SH-SY5Y (cell line): Measurements from ENCODE around the gene NFIA.

Experiments
- GATA2 ChIP-seq: IDR thresholded peaks from 2 replicates; pipeline ENCODE4 v1.6.1; 2011; ENCODE audit warnings: mild to moderate bottlenecking, low read depth, low read length
- GATA3 ChIP-seq: IDR thresholded peaks from 2 replicates; pipeline ENCODE4 v1.6.1; 2011; ENCODE audit warnings: low read depth, mild to moderate bottlenecking, low read length, moderate library complexity

The NFIA gene

DNA sequence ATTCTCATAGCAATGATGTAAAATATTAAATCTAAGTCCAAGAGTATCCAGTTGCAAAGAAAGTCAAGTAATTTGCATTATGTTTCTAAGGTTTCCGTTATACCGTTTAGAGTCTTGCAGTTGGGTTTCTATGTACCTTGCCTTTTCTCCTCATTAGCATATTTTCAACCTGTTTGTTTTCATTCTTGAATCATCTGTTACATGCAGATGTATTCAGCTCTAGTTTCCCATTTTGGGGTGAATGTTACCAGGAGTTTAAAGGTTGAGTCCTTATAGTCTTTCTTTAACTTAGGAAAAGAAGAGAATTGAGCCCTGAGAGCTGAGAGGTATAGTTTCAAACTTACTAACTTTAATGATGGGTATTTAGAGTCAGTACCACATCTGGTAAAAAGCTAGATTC lies 139.9 kb downstream of the NFIA start:
- TF ChIP-seq GATA2 (no peak), GATA3 (no peak)

DNA sequence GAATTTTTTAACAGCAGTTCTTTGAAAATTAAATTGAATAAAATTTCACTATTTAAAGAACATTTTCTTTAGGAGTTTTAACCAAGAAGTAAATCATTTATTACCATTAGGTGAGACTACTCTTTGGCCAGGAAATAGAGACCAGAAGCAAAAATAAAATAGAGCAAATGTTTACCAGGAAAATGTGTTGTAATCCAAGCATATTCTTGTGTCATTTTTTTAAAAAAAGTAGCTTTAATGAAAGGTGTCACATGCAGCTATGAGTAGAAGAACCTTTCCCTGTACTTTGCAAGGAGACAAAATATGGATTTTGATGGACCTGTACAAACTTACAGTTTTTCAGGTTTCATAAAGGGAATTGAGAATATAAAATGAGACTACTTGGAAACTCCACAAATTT lies 140.8 kb downstream of the NFIA start:
- TF ChIP-seq GATA2 = no peak
- TF ChIP-seq GATA3 = no peak

DNA sequence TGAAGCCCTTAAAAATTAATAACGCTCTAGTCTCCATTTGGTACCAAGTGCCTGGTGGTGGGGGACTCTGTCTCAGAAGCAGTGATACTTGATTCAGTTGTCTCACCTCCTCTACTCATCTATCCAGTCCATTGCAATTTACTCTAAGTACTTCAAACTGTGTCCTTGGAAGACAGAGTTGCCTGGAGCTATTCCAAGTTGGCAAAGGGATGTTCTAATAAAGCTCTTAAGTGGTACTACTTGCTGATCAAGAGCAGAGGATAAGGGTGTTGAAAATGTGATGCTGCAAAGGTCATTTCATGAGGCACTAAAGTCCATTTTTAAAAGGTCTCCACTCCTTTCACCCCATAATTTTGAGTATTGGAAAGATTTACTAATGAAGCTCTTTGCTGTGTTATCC lies 142.2 kb downstream of the NFIA start:
- no peak for TF ChIP-seq GATA2
- no peak for TF ChIP-seq GATA3

DNA sequence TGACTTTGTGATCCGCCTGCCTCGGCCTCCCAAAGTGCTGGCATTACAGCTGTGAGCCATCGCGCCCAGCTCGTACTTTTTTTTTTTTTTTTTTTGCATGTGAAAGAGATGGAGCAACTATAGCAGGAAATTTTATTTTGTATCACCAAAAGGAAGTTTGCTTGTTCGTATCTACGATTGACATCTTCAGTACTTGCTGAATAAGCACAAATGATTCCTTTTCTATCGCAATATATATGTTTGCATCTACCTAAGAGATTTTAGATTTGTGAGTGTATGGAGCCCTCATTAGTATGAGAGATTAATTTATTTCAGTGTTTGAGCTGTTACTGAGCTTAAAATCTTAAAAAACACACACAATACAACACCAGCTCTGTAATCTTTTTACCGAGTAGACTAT lies 143.1 kb downstream of the NFIA start:
- TF ChIP-seq GATA2 (no peak), GATA3 (no peak)

DNA sequence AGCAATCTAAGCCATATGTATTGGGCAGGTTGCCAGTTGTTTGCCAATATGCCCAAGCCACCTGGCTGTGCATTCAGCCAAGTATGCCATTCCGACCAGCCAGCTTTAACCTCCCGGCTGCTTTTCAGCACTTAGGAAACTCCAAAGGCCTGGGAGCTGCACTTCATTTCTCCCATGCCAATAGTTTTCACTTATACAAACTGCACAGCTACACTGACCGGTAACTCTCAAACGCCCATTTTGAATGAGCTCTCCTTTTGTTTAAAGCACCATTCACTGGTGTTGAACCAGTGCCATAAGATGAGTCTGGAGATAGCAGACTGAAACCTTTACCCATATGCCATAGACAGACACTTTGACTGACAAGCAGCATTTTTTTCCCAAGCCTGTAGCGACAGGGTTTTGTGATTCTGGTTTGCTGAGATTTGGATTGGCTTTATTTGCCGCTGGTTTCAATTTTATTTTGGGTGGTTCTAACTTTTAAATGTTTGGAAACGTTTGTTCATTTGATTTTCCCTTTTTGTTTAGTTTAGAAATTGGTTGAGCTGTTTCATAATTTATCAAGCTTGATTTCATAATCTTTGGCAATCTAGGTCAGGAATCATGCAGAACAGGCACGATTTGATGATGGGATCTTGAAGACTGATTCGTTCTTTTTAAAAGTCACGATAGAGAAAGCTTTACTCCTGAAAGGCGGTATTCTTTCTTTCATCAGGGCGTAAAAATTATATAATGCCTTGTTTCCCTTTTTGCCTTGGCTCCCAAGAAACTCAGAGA lies 144.6 kb downstream of the NFIA start:
- TF ChIP-seq GATA3 (peak; percentile 85), GATA2 (peak; percentile 91)

DNA sequence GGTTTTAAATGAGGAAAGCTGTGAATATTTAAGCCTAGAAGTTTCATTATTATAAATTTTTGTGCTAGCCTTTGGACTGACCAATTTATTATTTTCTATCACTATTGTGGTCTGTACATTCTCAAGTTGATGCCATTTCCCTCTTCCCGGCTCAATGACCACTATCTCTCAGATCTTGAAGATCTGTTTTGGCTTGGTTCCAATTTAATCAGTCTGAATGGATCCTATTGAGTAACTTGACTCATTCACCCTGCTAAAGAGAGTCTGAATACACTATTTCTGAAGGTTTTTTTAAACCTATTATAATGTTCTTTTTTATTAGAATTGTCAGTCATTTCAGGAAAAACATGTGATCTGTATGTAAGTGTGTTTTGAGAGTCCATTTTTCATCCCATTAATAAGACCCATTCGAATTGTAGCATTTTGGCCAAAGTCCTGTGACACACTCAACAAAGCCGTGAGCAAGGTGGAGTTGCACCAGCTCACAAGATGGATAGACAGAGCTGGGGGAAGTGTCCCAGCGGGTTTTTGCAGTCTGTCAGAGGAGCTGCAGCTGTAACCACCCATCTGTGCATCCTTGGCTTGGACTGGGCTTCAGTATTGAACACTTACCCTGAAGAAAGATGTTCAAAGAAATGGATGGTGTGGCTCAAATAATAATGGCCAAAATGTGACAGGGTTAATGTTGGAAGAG lies 145.6 kb downstream of the NFIA start:
- TF ChIP-seq GATA3 = peak; percentile 80
- peak; percentile 52; the same call in 1 of the 2 replicates for TF ChIP-seq GATA2

DNA sequence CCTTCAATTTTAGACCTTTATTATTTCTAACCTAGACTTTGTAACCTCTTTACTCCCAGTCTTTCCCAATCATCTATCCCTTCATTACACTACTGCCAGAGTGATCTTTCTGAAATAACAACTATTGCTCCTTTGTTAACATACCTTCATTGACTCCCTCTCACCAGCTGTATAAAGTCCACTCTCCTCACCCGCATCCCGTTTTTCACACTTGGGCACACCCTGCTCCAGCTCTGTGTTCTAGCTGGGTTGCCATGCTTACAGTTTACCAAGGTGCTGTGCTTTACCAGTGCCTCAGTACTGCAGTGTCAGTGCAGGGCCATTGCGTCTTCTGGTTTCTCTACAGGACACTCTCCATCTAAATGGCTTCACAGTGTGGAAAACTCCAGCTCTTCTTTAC lies 148.2 kb downstream of the NFIA start:
- TF ChIP-seq GATA3 = no peak
- no peak for TF ChIP-seq GATA2

DNA sequence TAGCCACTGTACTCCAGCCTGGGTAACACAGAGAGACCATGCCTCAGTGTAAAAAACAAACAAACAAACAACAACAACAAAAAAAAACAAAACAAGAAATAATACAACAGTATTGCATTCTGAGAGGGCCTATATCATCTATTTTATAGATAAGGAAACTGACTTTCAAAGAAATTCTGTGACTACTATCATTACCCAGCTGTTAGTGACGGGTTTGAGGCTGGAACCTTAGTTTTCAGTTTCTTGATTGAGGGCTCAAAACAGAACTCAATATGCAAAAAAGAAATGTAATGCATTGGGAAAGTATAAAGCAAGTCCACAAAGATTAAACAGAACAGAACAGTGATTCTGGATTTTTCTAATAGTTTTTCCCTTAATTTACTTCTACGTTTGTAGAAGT lies 149.4 kb downstream of the NFIA start:
- TF ChIP-seq GATA2 = no peak
- no peak for TF ChIP-seq GATA3

DNA sequence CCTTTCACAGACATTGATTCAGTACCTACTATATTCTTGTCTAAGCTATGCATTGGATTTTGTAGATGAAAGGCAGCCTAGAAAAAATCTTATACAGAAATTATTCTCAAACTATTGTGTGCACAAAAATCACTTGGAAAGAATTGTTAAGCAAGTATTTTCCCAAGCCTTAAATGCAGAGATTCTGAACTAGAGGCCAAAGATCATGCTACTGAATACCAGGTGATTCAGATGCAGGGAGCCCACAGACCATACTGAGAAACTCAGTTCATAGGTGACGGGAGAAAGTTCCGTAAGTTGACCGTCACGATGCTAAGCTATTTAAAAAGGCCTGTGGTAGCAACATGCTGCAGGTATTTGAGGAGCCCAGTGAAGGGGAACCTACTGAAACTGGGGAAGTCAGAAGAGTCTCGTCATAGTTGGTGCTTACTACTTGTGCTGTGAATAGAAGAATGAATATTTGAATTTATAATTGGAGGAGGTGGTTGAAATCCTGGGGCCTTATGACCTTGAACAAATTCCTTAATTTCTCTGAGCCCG lies 150.8 kb downstream of the NFIA start:
- no peak for TF ChIP-seq GATA2
- TF ChIP-seq GATA3 = no peak

DNA sequence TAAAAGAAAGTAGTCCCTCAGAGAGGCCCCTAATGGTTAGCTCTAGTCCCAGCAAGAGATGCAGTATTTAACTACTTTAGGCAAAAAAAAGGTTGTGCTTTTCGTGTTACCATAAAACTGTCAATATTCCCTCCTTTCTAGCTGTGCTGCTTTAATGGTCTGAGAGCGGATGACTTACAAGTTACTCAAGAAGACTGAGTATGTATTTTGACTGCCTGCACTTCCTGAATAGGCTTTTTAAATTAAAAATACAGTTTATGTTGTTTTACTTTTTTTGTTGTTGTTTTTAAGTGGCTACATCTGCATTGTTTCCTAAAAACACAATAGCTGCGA lies 152.2 kb downstream of the NFIA start:
- TF ChIP-seq GATA3 (no peak), GATA2 (no peak)

DNA sequence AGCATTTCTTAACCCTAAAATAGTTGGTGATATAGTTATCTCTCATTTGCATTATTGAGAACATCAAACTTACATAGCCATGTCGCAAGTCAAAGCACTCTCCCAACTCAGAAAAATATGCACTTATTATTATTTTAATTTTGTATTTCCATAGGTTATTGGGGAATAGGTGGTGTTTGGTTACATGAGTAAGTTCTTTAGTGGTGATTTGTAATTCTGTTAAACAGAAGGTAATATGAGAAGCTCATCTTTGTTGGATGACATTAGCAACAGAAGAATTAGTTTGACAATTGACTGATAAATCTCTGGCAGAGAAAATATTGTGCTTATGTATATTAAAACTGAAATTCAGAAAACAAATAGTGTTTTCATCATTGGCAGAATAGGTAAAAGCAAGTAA lies 154.8 kb downstream of the NFIA start:
- no peak for TF ChIP-seq GATA3
- no peak for TF ChIP-seq GATA2

DNA sequence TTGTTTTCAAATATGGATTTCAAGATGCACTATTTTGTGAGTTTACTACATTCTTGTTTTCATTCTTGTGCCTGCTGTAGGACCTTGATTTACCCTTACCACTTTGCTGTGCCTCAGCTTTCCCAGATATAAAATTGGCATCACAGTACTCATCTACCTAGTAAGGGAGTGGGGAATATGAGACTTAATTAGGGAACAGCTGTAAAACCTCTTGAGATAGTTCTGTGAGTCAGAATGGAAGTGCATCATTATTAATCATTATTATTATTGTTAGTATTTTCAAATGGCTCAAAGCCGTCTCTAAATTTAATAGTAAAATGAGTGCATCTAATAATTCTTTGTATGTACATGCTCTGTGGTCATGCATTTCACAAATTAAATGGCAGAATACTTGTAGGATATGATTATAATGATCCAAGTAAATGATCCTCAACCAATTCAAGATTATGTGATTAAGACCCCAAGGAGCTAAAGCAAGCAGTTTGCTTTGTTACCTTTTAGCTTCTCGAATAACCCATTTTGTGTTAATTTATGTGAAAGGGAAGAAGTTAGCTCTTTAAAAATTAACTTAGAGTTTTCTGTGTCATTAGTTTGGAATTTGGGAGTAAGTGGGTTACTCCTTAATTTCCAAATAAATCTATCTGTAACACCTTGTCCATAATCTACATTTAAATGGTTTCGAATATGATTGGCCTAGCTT lies 155.4 kb downstream of the NFIA start:
- no peak for TF ChIP-seq GATA2
- no peak for TF ChIP-seq GATA3

DNA sequence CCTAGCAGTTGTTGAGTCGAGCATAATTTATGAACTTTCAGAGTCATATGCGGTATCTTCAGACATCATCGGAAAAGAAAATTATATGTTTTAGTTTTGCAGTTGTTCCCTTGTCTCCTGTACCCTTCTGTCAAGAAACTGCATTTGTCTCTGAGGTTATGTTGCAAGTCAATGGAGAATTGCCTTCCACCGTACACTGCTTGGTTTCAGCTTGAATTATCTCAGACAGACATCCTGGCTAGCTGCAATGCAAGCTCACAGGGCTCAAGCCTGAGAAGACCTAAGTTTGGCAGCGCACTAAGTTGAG lies 156.0 kb downstream of the NFIA start:
- TF ChIP-seq GATA2 (no peak), GATA3 (no peak)

DNA sequence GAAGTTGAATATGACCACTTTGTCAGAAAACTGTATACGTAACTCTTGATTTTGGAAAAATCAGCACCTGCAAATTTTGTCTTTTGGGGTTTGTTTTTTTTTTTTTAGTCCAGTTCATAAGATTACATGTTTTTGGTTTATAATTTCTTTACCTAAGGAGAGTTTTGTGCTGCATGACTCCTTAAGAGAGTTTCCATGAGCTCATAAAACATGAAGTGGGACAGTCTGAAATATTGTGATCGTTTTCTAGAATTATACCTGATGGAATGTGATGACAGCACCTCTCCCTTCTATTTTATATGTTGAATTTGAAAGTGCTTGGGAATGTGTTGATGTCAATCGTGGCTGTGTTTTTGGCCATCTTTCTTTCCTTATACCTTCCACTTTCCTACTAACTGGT lies 158.5 kb downstream of the NFIA start:
- TF ChIP-seq GATA2 (no peak), GATA3 (no peak)

DNA sequence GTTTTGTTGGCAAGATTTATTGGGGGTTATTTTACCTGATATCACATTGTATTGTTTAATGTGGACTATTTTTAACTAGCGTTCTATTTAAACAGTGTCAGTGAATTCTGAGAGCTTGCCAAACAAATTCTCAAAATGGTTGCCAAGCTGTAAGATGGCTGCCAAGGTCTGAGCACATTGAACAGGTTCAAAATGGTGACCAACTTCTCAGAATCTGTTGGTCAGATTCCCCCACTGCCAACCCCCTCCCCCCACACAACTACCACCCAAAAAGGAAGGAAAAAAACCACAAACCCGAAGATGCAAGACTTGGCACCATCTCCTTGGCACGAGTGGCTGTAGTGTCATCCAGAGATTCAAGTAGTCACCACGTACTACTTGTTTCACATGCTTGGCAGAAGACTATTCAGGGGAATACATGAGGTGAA lies 159.1 kb downstream of the NFIA start:
- no peak for TF ChIP-seq GATA3
- no peak for TF ChIP-seq GATA2
